ENCODE results near the gene FAP. TPM values are rescaled to one million over a fixed set of nuclear protein-coding genes. Genes with fewer than 3 reads are reported as not detected.

Gene FAP
- total RNA-seq, 4 donors from 2014 or later = 11.5 to 31.8 (median 31.0) TPM

DNA sequence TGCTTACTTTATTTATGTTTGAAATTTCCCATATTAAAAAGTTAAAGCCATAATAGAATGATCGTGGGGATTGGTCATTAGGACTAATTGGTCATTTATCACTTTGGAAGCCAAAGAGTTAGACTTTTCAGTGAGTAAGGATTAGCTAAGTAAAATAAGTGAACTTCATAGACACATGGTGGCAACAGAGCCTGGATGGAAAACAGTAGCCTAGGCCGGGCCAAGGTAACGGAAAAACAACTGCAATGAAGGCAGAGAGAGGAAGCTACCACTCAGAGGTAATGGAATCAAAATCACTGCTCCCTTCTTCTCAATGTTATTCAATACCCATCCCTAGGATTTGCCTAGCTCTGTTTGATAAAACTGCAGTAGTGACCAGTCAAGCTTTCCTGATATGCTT, 87.1 kb downstream of the FAP start:
- TF ChIP-seq, protein P1, sequence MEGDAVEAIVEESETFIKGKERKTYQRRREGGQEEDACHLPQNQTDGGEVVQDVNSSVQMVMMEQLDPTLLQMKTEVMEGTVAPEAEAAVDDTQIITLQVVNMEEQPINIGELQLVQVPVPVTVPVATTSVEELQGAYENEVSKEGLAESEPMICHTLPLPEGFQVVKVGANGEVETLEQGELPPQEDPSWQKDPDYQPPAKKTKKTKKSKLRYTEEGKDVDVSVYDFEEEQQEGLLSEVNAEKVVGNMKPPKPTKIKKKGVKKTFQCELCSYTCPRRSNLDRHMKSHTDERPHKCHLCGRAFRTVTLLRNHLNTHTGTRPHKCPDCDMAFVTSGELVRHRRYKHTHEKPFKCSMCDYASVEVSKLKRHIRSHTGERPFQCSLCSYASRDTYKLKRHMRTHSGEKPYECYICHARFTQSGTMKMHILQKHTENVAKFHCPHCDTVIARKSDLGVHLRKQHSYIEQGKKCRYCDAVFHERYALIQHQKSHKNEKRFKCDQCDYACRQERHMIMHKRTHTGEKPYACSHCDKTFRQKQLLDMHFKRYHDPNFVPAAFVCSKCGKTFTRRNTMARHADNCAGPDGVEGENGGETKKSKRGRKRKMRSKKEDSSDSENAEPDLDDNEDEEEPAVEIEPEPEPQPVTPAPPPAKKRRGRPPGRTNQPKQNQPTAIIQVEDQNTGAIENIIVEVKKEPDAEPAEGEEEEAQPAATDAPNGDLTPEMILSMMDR (IDR thresholded peaks at IDR 0.05; ENCODE audit: low read depth) = no peak

DNA sequence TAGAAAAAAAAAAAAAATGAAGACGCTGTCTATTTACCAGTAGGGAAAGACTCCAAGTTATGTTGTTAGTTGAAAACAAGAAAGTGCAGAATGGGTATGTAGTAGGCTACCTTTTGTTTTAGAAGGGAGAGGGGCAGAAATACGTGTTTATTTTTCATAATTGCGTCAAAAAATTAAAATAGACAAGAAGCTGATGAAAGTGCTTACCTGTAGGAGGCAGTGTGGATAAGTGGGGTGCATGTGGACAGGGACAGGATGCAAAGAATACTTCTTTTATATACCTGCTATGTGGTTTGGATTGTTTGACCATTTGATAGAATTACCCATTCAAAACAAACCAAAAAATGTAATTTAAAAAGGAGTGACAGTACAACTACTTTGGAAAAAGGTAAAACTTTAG, 88.2 kb downstream of the FAP start:
- TF ChIP-seq, protein P1 (IDR thresholded peaks at IDR 0.05; ENCODE audit: low read depth) = no peak

DNA sequence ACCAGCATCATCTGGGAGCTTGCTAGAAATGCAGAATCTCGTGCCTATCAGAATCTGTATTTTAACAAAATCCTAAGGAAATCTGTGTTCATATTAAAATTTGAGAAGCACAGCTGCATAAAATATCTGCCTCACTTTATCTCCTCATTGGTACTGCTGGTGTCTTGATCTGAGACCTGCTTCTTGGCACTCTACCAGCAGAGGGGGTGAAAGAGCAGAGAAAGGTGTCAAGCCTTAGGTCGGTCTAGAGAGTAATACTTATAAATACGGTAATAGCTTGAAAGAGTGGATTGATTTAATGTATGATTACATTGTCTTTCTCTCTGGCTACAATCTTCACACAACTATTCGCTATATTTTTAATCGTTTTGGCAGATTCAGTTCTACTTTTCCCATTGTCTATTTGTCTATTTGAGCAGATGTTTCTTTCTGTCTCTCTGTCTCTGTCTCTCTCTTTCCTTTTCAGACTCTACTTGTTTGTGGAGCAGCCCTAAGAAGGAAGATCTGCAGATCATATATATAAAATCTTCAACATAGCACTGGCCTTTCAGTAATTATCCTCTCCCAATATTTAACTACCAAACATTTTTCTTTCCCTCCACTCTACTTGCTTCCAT, 89.5 kb downstream of the FAP start:
- TF ChIP-seq, protein P1 (IDR thresholded peaks at IDR 0.05; ENCODE audit: low read depth) = no peak

DNA sequence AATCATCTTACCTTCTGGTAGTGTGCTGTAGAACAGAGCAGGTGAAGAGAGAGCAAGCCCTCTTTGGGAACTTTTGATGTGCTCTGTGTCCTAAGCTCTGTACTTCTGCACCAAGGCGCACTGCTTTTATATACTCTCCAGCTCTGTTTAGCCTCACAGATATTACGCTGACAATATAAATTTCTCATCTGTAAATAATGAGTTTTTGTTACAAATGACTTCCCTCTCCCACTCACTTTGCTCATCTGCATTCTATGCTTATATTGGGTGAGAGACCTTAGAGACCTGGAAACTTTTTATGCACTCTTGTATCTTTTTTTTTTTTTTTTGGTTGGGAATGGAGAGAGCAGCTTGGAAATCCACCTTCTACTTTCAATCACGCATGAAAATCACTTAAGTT, 91.1 kb downstream of the FAP start, which contains the start of gene GCG:
TSS of gene GCG (minus strand) at position 101 of the 400 bp plus-strand sequence. CDS start 3,069 bp downstream, outside the sequence.
- TF ChIP-seq, protein P1 (IDR thresholded peaks at IDR 0.05; ENCODE audit: low read depth) = no peak

DNA sequence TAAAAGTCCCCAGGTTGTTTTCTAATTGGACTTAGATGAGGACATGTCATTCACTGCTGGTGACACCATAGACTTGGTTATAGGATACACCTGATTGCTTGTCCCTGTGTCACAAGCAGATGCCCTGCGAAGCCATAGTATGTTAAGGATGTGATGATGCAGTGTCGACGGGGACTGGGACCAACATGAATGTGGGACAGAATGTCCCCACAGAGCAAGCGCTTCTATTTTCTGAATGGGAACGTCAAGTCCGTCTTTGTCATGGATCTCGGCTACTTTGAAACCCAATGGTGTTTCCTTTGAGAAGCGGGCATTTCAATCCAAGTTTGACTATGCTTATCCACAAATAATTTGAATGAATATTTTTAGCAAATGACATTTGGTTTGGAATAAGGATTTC, 93.3 kb downstream of the FAP start:
- TF ChIP-seq, protein P1 (IDR thresholded peaks at IDR 0.05; ENCODE audit: low read depth) = no peak

DNA sequence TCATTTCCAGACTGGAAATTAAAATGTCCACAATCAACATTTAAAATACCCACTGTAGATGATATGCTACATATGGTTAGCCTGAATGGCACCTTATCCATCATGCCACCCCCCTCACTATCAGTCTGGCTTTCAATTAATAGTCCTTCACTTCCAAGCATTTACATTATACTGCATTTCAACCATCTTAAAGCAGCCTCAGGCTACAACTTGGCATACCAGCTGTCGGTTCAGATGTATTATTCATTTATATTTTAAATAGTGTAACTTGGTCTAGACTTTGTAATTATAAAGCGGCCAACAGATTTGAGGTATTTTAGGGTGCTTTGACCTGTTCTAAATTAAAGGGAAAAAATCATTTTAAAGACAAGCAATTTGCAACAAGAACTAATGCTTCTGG, 93.8 kb downstream of the FAP start:
- TF ChIP-seq, protein P1 (IDR thresholded peaks at IDR 0.05; ENCODE audit: low read depth) = no peak

DNA sequence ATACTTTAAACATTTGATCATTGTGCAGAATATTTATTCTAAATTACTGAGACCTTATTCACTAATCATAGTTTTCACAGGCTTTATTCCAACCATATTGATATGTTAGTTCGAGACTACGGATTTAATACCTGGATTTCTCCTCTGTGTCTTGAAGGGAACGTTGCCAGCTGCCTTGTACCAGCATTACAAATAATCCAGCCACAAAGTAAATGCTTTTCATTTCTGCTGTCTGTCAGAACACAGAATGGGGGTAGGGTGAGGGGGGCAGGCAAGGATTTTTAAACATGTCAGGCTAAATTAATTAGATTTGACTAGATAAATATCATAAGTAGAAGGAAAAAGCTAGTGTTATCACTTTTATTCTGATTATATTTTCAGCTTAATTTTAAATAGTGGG, 94.3 kb downstream of the FAP start:
- TF ChIP-seq, protein P1 (IDR thresholded peaks at IDR 0.05; ENCODE audit: low read depth) = no peak

Data from subcutaneous adipose tissue (tissue), 4 donors.